Measurements from ENCODE around the gene SLCO1B3. TPM values are rescaled to one million over a fixed set of nuclear protein-coding genes. Genes with fewer than 3 reads are reported as not detected.
A peak's percentile ranks its signal among the peaks of the same experiment; 100 is the strongest.

The SLCO1B3 gene
- total RNA-seq, 1 donor from 2014 or later, result not detected

DNA sequence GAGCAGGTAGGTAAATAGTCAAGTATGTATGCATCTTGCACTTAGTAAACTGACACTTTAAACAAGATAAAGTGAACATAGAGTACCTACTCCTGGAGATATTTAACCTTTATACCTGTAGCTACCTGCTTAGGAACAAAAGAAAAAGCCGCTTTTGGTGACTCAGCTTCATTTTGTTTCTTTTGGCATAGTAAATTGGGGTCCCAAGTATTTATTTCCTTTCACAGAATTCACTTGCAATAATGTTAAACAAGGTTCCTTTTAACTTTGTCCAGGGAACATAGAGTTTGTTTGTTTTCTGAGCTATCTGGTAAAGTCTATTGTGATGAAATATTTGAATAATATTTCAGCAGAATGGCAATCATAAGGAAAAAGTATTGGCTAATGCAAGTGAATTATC lies 20.0 kb downstream of the SLCO1B3 start:
- Mint-ChIP-seq H3K4me1 (ENCODE audit: low read depth, unreplicated experiment) (no peaks in the 10 kb centered on the region), H3K36me3 (ENCODE audit: low read depth, unreplicated experiment) (no peaks in the 10 kb centered on the region), H3K27me3 (ENCODE audit: low read depth, unreplicated experiment) (no peaks in the 10 kb centered on the region), H3K4me3 (ENCODE audit: unreplicated experiment) (no peak overlapping the region), H3K27ac (ENCODE audit: unreplicated experiment) (no peak overlapping the region), H3K9me3 (ENCODE audit: unreplicated experiment) (no peaks in the 10 kb centered on the region)
- Histone ChIP-seq H3K4me2 (ENCODE audit: low read length) (no peak overlapping the region), H3K79me2 (ENCODE audit: insufficient read depth, low read length) (no peaks in the 10 kb centered on the region), H3K9ac (ENCODE audit: low read length) (no peak overlapping the region), H3K36me3 (ENCODE audit: insufficient read depth, low read length) (no peaks in the 10 kb centered on the region), H3K4me3 (ENCODE audit: insufficient read depth, low read depth, low read length) (no peak overlapping the region), H3K9me3 (ENCODE audit: insufficient read depth, low read depth, low read length) (no peaks in the 10 kb centered on the region), H2AFZ (ENCODE audit: low read depth, low read length) (no peak overlapping the region), H3K27ac (ENCODE audit: low read depth, low read length) (no peak overlapping the region), H3K27me3 (ENCODE audit: insufficient read depth, low read length) (no peaks in the 10 kb centered on the region), H4K20me1 (ENCODE audit: insufficient read depth, low read length) (no peaks in the 10 kb centered on the region), H3K4me1 (ENCODE audit: insufficient read depth, low read length) (no peaks in the 10 kb centered on the region)
- TF ChIP-seq, protein P1, sequence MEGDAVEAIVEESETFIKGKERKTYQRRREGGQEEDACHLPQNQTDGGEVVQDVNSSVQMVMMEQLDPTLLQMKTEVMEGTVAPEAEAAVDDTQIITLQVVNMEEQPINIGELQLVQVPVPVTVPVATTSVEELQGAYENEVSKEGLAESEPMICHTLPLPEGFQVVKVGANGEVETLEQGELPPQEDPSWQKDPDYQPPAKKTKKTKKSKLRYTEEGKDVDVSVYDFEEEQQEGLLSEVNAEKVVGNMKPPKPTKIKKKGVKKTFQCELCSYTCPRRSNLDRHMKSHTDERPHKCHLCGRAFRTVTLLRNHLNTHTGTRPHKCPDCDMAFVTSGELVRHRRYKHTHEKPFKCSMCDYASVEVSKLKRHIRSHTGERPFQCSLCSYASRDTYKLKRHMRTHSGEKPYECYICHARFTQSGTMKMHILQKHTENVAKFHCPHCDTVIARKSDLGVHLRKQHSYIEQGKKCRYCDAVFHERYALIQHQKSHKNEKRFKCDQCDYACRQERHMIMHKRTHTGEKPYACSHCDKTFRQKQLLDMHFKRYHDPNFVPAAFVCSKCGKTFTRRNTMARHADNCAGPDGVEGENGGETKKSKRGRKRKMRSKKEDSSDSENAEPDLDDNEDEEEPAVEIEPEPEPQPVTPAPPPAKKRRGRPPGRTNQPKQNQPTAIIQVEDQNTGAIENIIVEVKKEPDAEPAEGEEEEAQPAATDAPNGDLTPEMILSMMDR (IDR thresholded peaks at IDR 0.05; ENCODE audit: insufficient read depth, low read depth, low read length), result no peak
- TF ChIP-seq EZH2 (IDR thresholded peaks at IDR 0.05; ENCODE audit: insufficient read depth, low read length), result no peak
- DNase-seq (ENCODE audit: low read depth) (no peak), FAIRE-seq (peak; percentile 23)

DNA sequence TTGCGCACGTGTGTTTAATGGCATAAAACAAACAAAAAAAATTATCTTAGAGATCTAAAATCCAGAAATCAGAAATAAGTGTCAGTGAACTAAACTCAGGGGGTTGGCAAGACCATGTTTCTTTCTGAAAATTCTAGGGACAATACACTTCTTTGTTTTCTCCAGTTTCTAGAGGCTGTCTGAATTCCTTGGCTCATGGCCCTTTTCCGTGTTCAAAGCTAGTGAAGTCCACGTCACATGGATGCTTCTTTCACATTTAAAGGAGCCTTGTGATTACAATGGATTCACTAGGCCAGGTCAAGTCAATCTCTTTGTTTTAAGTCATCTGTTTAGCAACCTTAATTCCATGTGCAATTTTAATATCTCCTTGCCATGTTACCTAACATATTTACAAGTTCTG lies 22.4 kb downstream of the SLCO1B3 start:
- H3K27ac Mint-ChIP-seq (ENCODE audit: unreplicated experiment), result no peak overlapping the region
- TF ChIP-seq, protein P1 (IDR thresholded peaks at IDR 0.05; ENCODE audit: insufficient read depth, low read depth, low read length), result no peak
- no peak for TF ChIP-seq EZH2 (IDR thresholded peaks at IDR 0.05; ENCODE audit: insufficient read depth, low read length)
- no peak overlapping the region for H2AFZ ChIP-seq (ENCODE audit: low read depth, low read length)
- H3K79me2 ChIP-seq (ENCODE audit: insufficient read depth, low read length), result no peaks in the 10 kb centered on the region
- H3K9me3 ChIP-seq (ENCODE audit: insufficient read depth, low read depth, low read length), result no peaks in the 10 kb centered on the region
- no peaks in the 10 kb centered on the region for H3K9me3 Mint-ChIP-seq (ENCODE audit: unreplicated experiment)
- no peaks in the 10 kb centered on the region for H3K36me3 ChIP-seq (ENCODE audit: insufficient read depth, low read length)
- DNase-seq (ENCODE audit: low read depth), result no peak
- H4K20me1 ChIP-seq (ENCODE audit: insufficient read depth, low read length), result no peaks in the 10 kb centered on the region
- no peak overlapping the region for H3K4me3 Mint-ChIP-seq (ENCODE audit: unreplicated experiment)
- H3K9ac ChIP-seq (ENCODE audit: low read length), result no peak overlapping the region
- H3K4me3 ChIP-seq (ENCODE audit: insufficient read depth, low read depth, low read length), result no peak overlapping the region
- no peaks in the 10 kb centered on the region for H3K4me1 Mint-ChIP-seq (ENCODE audit: low read depth, unreplicated experiment)
- H3K4me2 ChIP-seq (ENCODE audit: low read length), result no peak overlapping the region
- no peaks in the 10 kb centered on the region for H3K36me3 Mint-ChIP-seq (ENCODE audit: low read depth, unreplicated experiment)
- H3K27ac ChIP-seq (ENCODE audit: low read depth, low read length), result no peak overlapping the region
- H3K4me1 ChIP-seq (ENCODE audit: insufficient read depth, low read length), result no peaks in the 10 kb centered on the region
- FAIRE-seq, result no peak
- H3K27me3 Mint-ChIP-seq (ENCODE audit: low read depth, unreplicated experiment), result no peaks in the 10 kb centered on the region
- H3K27me3 ChIP-seq (ENCODE audit: insufficient read depth, low read length), result no peaks in the 10 kb centered on the region

DNA sequence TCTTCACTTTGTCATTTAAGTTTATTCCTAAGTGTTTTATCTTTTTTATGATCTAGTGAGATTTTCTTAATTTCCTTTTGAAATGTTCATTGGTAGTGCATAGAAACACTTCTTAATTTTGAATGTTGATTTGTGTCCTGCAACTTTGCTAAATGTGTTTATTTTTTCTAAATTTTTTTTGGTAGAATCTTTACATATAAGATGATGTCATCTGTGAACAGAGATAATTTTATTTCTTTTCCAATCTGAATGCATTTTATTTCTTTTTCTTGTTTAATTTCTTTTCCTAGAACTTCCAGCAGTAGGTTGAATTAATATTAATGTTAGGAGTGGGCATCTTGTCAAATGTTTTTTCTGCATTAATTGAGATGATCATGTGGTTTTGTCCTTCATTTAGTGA lies 42.1 kb downstream of the SLCO1B3 start:
- H3K36me3 Mint-ChIP-seq (ENCODE audit: low read depth, unreplicated experiment), result no peaks in the 10 kb centered on the region
- H3K4me1 ChIP-seq (ENCODE audit: insufficient read depth, low read length), result no peaks in the 10 kb centered on the region
- TF ChIP-seq, protein P1 (IDR thresholded peaks at IDR 0.05; ENCODE audit: insufficient read depth, low read depth, low read length), result no peak
- no peak for TF ChIP-seq EZH2 (IDR thresholded peaks at IDR 0.05; ENCODE audit: insufficient read depth, low read length)
- no peak overlapping the region for H2AFZ ChIP-seq (ENCODE audit: low read depth, low read length)
- H3K79me2 ChIP-seq (ENCODE audit: insufficient read depth, low read length), result no peaks in the 10 kb centered on the region
- H3K36me3 ChIP-seq (ENCODE audit: insufficient read depth, low read length), result no peaks in the 10 kb centered on the region
- no peak overlapping the region for H3K4me3 ChIP-seq (ENCODE audit: insufficient read depth, low read depth, low read length)
- no peak overlapping the region for H3K9ac ChIP-seq (ENCODE audit: low read length)
- no peak overlapping the region for H3K27ac Mint-ChIP-seq (ENCODE audit: unreplicated experiment)
- peaks cover 5% of the 10 kb centered on the region for H3K9me3 Mint-ChIP-seq (ENCODE audit: unreplicated experiment)
- no peaks in the 10 kb centered on the region for H3K27me3 Mint-ChIP-seq (ENCODE audit: low read depth, unreplicated experiment)
- no peaks in the 10 kb centered on the region for H3K27me3 ChIP-seq (ENCODE audit: insufficient read depth, low read length)
- no peak overlapping the region for H3K4me2 ChIP-seq (ENCODE audit: low read length)
- no peak for FAIRE-seq
- DNase-seq (ENCODE audit: low read depth), result no peak
- H3K27ac ChIP-seq (ENCODE audit: low read depth, low read length), result no peak overlapping the region
- H3K4me1 Mint-ChIP-seq (ENCODE audit: low read depth, unreplicated experiment), result no peaks in the 10 kb centered on the region
- H3K4me3 Mint-ChIP-seq (ENCODE audit: unreplicated experiment), result no peak overlapping the region
- no peaks in the 10 kb centered on the region for H4K20me1 ChIP-seq (ENCODE audit: insufficient read depth, low read length)
- no peaks in the 10 kb centered on the region for H3K9me3 ChIP-seq (ENCODE audit: insufficient read depth, low read depth, low read length)
